Panc1 (cell line): Measurements from ENCODE around the gene BCAS3. TPM values are rescaled to one million over a fixed set of nuclear protein-coding genes. Genes with fewer than 3 reads are reported as not detected.

Experiments
- ATAC-seq: fragments of 200-7000 bp; cut with Tn5 transposase; 2 replicates; pipeline ENCODE4 v1.9.1; 2020; ENCODE audit warnings: mild to moderate bottlenecking, moderate library complexity
- BruUV-seq: library from RNA; stranded (reverse); fragments of 400-500 nt; replicated peaks from 2 replicates; lab custom pipeline; 2021; lab: Mats Ljungman, UMichigan
- CTCF ChIA-PET: fragments of 300-600 bp; sonication (Branson Sonifier 250); formaldehyde crosslinking; loops from one replicate; lab custom pipeline; 2022; ENCODE audit warnings: antibody characterized with exemption; lab: Charles Lee
- POLR2A ChIA-PET: fragments of 300-600 bp; sonication (Branson Sonifier 250); formaldehyde crosslinking; loops from one replicate; lab custom pipeline; 2022; ENCODE audit warnings: antibody characterized with exemption; lab: Charles Lee
- DNase-seq: peaks from one replicate; pipeline ENCODE4 v3.0.0-alpha.2; 2010; ENCODE audit warnings: low read depth, low spot score
- H3K27ac ChIP-seq: 2 replicates; pipeline ENCODE4 v1.5.1; 2011; ENCODE audit warnings: mild to moderate bottlenecking, low read length, inconsistent platforms
- H3K27me3 ChIP-seq: fragments of 200-500 bp; sonication (Bioruptor generic); 2 replicates; pipeline ENCODE4 v1.6.0; 2014; ENCODE audit warnings: low read length, inconsistent platforms; ENCODE audit not compliant: control insufficient read depth, insufficient read depth
- H3K36me3 ChIP-seq: fragments of 200-500 bp; sonication (Bioruptor generic); 2 replicates; pipeline ENCODE4 v1.5.1; 2014; ENCODE audit warnings: inconsistent platforms, mild to moderate bottlenecking, low read length, moderate library complexity; ENCODE audit not compliant: control insufficient read depth, insufficient read depth
- H3K4me1 ChIP-seq: 2 replicates; pipeline ENCODE4 v1.5.1; 2011; ENCODE audit warnings: inconsistent platforms, mild to moderate bottlenecking, low read length, moderate library complexity; ENCODE audit not compliant: control insufficient read depth, insufficient read depth
- H3K4me3 ChIP-seq, 2 experiments: 2 replicates each; pipeline ENCODE4 v1.5.1; 2011 to 2012; ENCODE audit warnings: low read depth in 2 of 2, low read length in 2 of 2, mild to moderate bottlenecking in 2 of 2, inconsistent platforms in 1 of 2, moderate library complexity in 1 of 2
- H3K9me3 ChIP-seq: fragments of 200-500 bp; sonication (Bioruptor generic); 2 replicates; pipeline ENCODE4 v1.5.1; 2014; ENCODE audit warnings: low read depth, mild to moderate bottlenecking, inconsistent platforms, low read length, moderate library complexity; ENCODE audit not compliant: control insufficient read depth, insufficient read depth
- POLR2AphosphoS5 ChIP-seq: IDR thresholded peaks from 2 replicates; pipeline ENCODE4 v1.6.1; 2012; ENCODE audit warnings: mild to moderate bottlenecking, low read depth, low read length, moderate library complexity
- REST ChIP-seq, 2 experiments: IDR thresholded peaks; 2 replicates each; pipeline ENCODE4 v1.6.1; 2011 to 2012; ENCODE audit warnings: low read depth in 2 of 2, control low read depth in 1 of 2, low read length in 1 of 2, mild to moderate bottlenecking in 1 of 2, moderate library complexity in 1 of 2; ENCODE audit not compliant: insufficient read depth in 1 of 2
- SIN3A ChIP-seq: IDR thresholded peaks from 2 replicates; pipeline ENCODE4 v1.6.1; 2012; ENCODE audit warnings: low read depth, mild to moderate bottlenecking, low read length, moderate library complexity, borderline replicate concordance; ENCODE audit not compliant: insufficient read depth
- TCF7L2 ChIP-seq: IDR thresholded peaks from 2 replicates; pipeline ENCODE4 v1.6.1; 2011; ENCODE audit warnings: mild to moderate bottlenecking, low read depth, low read length, inconsistent platforms
- in situ Hi-C: cut with HindIII; loops from 2 replicates; pipeline ENCODE4 v1.10.0; 2016; ENCODE audit warnings: low sequenced_read_pairs, low pct_unique_long_range_greater_than_20kb
- intact Hi-C: fragments of 100-400 bp; cut with micrococcal nuclease; formaldehyde crosslinking; loops from one replicate; pipeline ENCODE4 v1.10.0; 2022; ENCODE audit not compliant: unreplicated experiment
- total RNA-seq: library from RNA; stranded (reverse); gene quantifications from one replicate; pipeline ENCODE4 v1.2.1, GENCODE V29; 2021; ENCODE audit not compliant: unreplicated experiment
- TF ChIP-seq, protein P1 (sequence below): fragments of 450-650 bp; IDR thresholded peaks from 2 replicates; pipeline ENCODE4 v1.5.1; 2017; ENCODE audit warnings: mild to moderate bottlenecking

The BCAS3 gene
- total RNA-seq, 1 experiment from 2014 or later, result 9.3 TPM

- no peak for ATAC-seq
- TF ChIP-seq POLR2AphosphoS5 (no peak), TCF7L2 (no peak), SIN3A (no peak), REST (IDR thresholded peaks at IDR 0.05; ENCODE audit: insufficient read depth in 1 of 2, low read depth in 2 of 2, low read length in 1 of 2) (no peak)
- TF ChIP-seq, protein P1, sequence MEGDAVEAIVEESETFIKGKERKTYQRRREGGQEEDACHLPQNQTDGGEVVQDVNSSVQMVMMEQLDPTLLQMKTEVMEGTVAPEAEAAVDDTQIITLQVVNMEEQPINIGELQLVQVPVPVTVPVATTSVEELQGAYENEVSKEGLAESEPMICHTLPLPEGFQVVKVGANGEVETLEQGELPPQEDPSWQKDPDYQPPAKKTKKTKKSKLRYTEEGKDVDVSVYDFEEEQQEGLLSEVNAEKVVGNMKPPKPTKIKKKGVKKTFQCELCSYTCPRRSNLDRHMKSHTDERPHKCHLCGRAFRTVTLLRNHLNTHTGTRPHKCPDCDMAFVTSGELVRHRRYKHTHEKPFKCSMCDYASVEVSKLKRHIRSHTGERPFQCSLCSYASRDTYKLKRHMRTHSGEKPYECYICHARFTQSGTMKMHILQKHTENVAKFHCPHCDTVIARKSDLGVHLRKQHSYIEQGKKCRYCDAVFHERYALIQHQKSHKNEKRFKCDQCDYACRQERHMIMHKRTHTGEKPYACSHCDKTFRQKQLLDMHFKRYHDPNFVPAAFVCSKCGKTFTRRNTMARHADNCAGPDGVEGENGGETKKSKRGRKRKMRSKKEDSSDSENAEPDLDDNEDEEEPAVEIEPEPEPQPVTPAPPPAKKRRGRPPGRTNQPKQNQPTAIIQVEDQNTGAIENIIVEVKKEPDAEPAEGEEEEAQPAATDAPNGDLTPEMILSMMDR, result no peak
- Histone ChIP-seq H3K36me3 (no peaks in the 10 kb centered on the region), H3K9me3 (no peaks in the 10 kb centered on the region), H3K4me1 (no peaks in the 10 kb centered on the region), H3K4me3 (no peak overlapping the region), H3K27me3 (no peaks in the 10 kb centered on the region), H3K27ac (no peak overlapping the region)
- in situ Hi-C loops (no loop called here), intact Hi-C loops (no loop called here)
- ChIA-PET POLR2A (no interaction called here), CTCF (no interaction called here)
- no peak for DNase-seq
- BruUV-seq, result no TSS peak
These were observed 245.3 kb downstream of the BCAS3 start for GRCh38 chr17:60923000-60923399.

- intact Hi-C loops (no loop called here), in situ Hi-C loops (no loop called here)
- POLR2A ChIA-PET, result no interaction called here
- no peaks in the 10 kb centered on the region for H3K27me3 ChIP-seq
- H3K27ac ChIP-seq, result no peak overlapping the region
- no peaks in the 10 kb centered on the region for H3K36me3 ChIP-seq
- no peaks in the 10 kb centered on the region for H3K9me3 ChIP-seq
- no peak for TF ChIP-seq SIN3A
- ATAC-seq (no peak), DNase-seq (no peak)
- CTCF ChIA-PET, result no interaction called here
- no peaks in the 10 kb centered on the region for H3K4me1 ChIP-seq
- BruUV-seq, result no TSS peak
- no peak overlapping the region for H3K4me3 ChIP-seq
These were observed 249.0 kb downstream of the BCAS3 start for GRCh38 chr17:60926466-60927183.

- POLR2A ChIA-PET, result interaction anchor here (0.5 kb wide), 1 partner anchor 1004 kb away, joined by 8 read pairs; no protein-coding TSS in a partner anchor
- no peak for DNase-seq
- H3K27me3 ChIP-seq, result no peaks in the 10 kb centered on the region
- no peak for ATAC-seq
- no peak overlapping the region for H3K4me3 ChIP-seq
- TF ChIP-seq REST (IDR thresholded peaks at IDR 0.05; ENCODE audit: insufficient read depth in 1 of 2, low read depth in 2 of 2, low read length in 1 of 2), result no peak
- no peak for TF ChIP-seq POLR2AphosphoS5
- TF ChIP-seq, protein P1, result no peak
- TF ChIP-seq SIN3A, result no peak
- TF ChIP-seq TCF7L2, result no peak
- intact Hi-C loops (no loop called here), in situ Hi-C loops (no loop called here)
- CTCF ChIA-PET, result no interaction called here
- H3K27ac ChIP-seq, result no peak overlapping the region
- H3K4me1 ChIP-seq, result no peaks in the 10 kb centered on the region
- no peaks in the 10 kb centered on the region for H3K36me3 ChIP-seq
- H3K9me3 ChIP-seq, result no peaks in the 10 kb centered on the region
- BruUV-seq, result no TSS peak
These were observed 256.1 kb downstream of the BCAS3 start for GRCh38 chr17:60933739-60934138.
